H9 (cell line): ENCODE measurements around the gene FBXO24. TPM values are rescaled to one million over a fixed set of nuclear protein-coding genes. Genes with fewer than 3 reads are reported as not detected.

Experiments
- DNase-seq: peaks from one replicate; pipeline ENCODE4 v3.0.0-alpha.2; 2017
- H2AFZ ChIP-seq: one replicate; pipeline ENCODE4 v1.6.1; 2013; ENCODE audit warnings: mild to moderate bottlenecking, low read length, control low read depth, moderate library complexity
- H2AK5ac ChIP-seq: 2 replicates; pipeline ENCODE4 v1.6.1; 2013; ENCODE audit warnings: low read length, control low read depth, mixed read lengths; ENCODE audit not compliant: insufficient read length
- H2BK120ac ChIP-seq: one replicate; pipeline ENCODE4 v1.6.1; 2013; ENCODE audit warnings: low read depth, mild to moderate bottlenecking, low read length, control low read depth, inconsistent platforms; ENCODE audit not compliant: poor library complexity, severe bottlenecking
- H2BK12ac ChIP-seq: 2 replicates; pipeline ENCODE4 v1.6.1; 2013; ENCODE audit warnings: low read length, control low read depth, mixed read lengths, low read depth; ENCODE audit not compliant: insufficient read length
- H2BK15ac ChIP-seq: 2 replicates; pipeline ENCODE4 v1.6.1; 2013; ENCODE audit warnings: low read depth, low read length, control low read depth
- H2BK20ac ChIP-seq: one replicate; pipeline ENCODE4 v1.6.1; 2013; ENCODE audit warnings: low read depth, mild to moderate bottlenecking, low read length, control low read depth, inconsistent platforms; ENCODE audit not compliant: poor library complexity, severe bottlenecking
- H2BK5ac ChIP-seq: 2 replicates; pipeline ENCODE4 v1.6.1; 2013; ENCODE audit warnings: low read length, control low read depth, mixed read lengths; ENCODE audit not compliant: insufficient read length
- H3K14ac ChIP-seq: 2 replicates; pipeline ENCODE4 v1.6.1; 2013; ENCODE audit warnings: low read length, control low read depth; ENCODE audit not compliant: insufficient read depth
- H3K18ac ChIP-seq: 2 replicates; pipeline ENCODE4 v1.6.1; 2013; ENCODE audit warnings: low read depth, mild to moderate bottlenecking, mixed read lengths, low read length, control low read depth; ENCODE audit not compliant: insufficient read length
- H3K23ac ChIP-seq: 2 replicates; pipeline ENCODE4 v1.6.1; 2013; ENCODE audit warnings: low read length, control low read depth, mixed read lengths, low read depth; ENCODE audit not compliant: insufficient read length
- H3K23me2 ChIP-seq: 2 replicates; pipeline ENCODE4 v1.6.1; 2013; ENCODE audit warnings: low read depth, mild to moderate bottlenecking, mixed read lengths, low read length, control low read depth; ENCODE audit not compliant: insufficient read length, poor library complexity, severe bottlenecking
- H3K27ac ChIP-seq: 2 replicates; pipeline ENCODE4 v1.5.1; 2013; ENCODE audit warnings: low read length, control low read depth, mixed read lengths, low read depth; ENCODE audit not compliant: insufficient read length
- H3K27me3 ChIP-seq: 2 replicates; pipeline ENCODE4 v1.6.1; 2013; ENCODE audit warnings: low read length, control low read depth, inconsistent platforms; ENCODE audit not compliant: insufficient read depth
- H3K4ac ChIP-seq: 2 replicates; pipeline ENCODE4 v1.6.1; 2013; ENCODE audit warnings: low read depth, mild to moderate bottlenecking, control low read depth, inconsistent platforms, low read length, moderate library complexity
- H3K4me1 ChIP-seq: 2 replicates; pipeline ENCODE4 v1.6.1; 2013; ENCODE audit warnings: low read length, control low read depth, inconsistent platforms; ENCODE audit not compliant: insufficient read depth
- H3K4me2 ChIP-seq: 2 replicates; pipeline ENCODE4 v1.6.1; 2013; ENCODE audit warnings: low read length, control low read depth, mixed read lengths; ENCODE audit not compliant: insufficient read length, insufficient read depth
- H3K56ac ChIP-seq: 2 replicates; pipeline ENCODE4 v1.6.1; 2013; ENCODE audit warnings: low read depth, mild to moderate bottlenecking, mixed read lengths, low read length, control low read depth; ENCODE audit not compliant: insufficient read length
- H3K79me1 ChIP-seq: 2 replicates; pipeline ENCODE4 v1.6.1; 2013; ENCODE audit warnings: low read depth, mild to moderate bottlenecking, moderate library complexity, low read length, control low read depth, inconsistent platforms; ENCODE audit not compliant: insufficient read depth, poor library complexity, severe bottlenecking
- H3K79me2 ChIP-seq: 2 replicates; pipeline ENCODE4 v1.6.1; 2013; ENCODE audit warnings: low read length, control low read depth, inconsistent platforms; ENCODE audit not compliant: insufficient read depth
- H3K9ac ChIP-seq: 2 replicates; pipeline ENCODE4 v1.6.1; 2013; ENCODE audit warnings: low read length, control low read depth, mixed read lengths; ENCODE audit not compliant: insufficient read length; ENCODE audit errors: extremely low read depth
- H3K9me3 ChIP-seq: one replicate; pipeline ENCODE4 v1.6.1; 2013; ENCODE audit warnings: low read depth, low read length, inconsistent platforms; ENCODE audit not compliant: control insufficient read depth
- H3T11ph ChIP-seq: one replicate; pipeline ENCODE4 v1.6.1; 2013; ENCODE audit warnings: mild to moderate bottlenecking, low read length, control low read depth, inconsistent platforms
- H4K20me1 ChIP-seq: one replicate; pipeline ENCODE4 v1.6.1; 2013; ENCODE audit not compliant: control insufficient read depth, insufficient read length, insufficient read depth
- H4K5ac ChIP-seq: 2 replicates; pipeline ENCODE4 v1.6.1; 2013; ENCODE audit warnings: low read depth, mild to moderate bottlenecking, mixed read lengths, low read length, control low read depth; ENCODE audit not compliant: insufficient read length
- H4K8ac ChIP-seq: replicated peaks from 2 replicates; pipeline ENCODE4 v1.6.1; 2013; ENCODE audit warnings: low read length, control low read depth, mixed read lengths, low read depth; ENCODE audit not compliant: insufficient read length
- H4K91ac ChIP-seq: 2 replicates; pipeline ENCODE4 v1.6.1; 2013; ENCODE audit warnings: low read depth, mild to moderate bottlenecking, moderate library complexity, mixed read lengths, low read length, control low read depth; ENCODE audit not compliant: insufficient read length
- H3K27ac Mint-ChIP-seq, 3 experiments: 2 replicates in 2 of 3; 3 replicates in 1 of 3; pipeline ENCODE4 v1.8.0; 2020 to 2021; ENCODE audit warnings: mixed read lengths in 3 of 3, mild to moderate bottlenecking in 1 of 3, moderate library complexity in 1 of 3
- H3K27me3 Mint-ChIP-seq: 2 replicates; pipeline ENCODE4 v1.8.0; 2021; ENCODE audit warnings: low read depth, mild to moderate bottlenecking, moderate library complexity, mixed read lengths
- H3K36me3 Mint-ChIP-seq, 3 experiments: 2 replicates in 2 of 3; 3 replicates in 1 of 3; pipeline ENCODE4 v1.8.0; 2020 to 2021; ENCODE audit warnings: low read depth in 3 of 3, mixed read lengths in 3 of 3; ENCODE audit not compliant: insufficient read depth in 1 of 3
- H3K4me1 Mint-ChIP-seq, 2 experiments: 2 replicates each; pipeline ENCODE4 v1.8.0; 2020; ENCODE audit warnings: mixed read lengths in 2 of 2
- H3K4me3 Mint-ChIP-seq, 2 experiments: 2 replicates in 1 of 2; 3 replicates in 1 of 2; pipeline ENCODE4 v1.8.0; 2020 to 2021; ENCODE audit warnings: mild to moderate bottlenecking in 2 of 2, mixed read lengths in 2 of 2, moderate library complexity in 1 of 2
- H3K9me3 Mint-ChIP-seq, 2 experiments: 2 replicates in 1 of 2; 3 replicates in 1 of 2; pipeline ENCODE4 v1.8.0; 2020; ENCODE audit warnings: mild to moderate bottlenecking in 2 of 2, mixed read lengths in 2 of 2, moderate library complexity in 1 of 2
- WGBS: extraction: QIAGEN DNeasy Blood & Tissue Kit; methylation state at CpG from one replicate; pipeline ENCODE4 v1.1.7; 2013; ENCODE audit warnings: missing lambda C conversion rate, low lambda C conversion rate, mixed read lengths; ENCODE audit not compliant: insufficient read length; ENCODE audit errors: extremely low coverage; 5-methylcytosine and 5-hydroxymethylcytosine counted together
- total RNA-seq: library from RNA; stranded (reverse); gene quantifications from 2 replicates; pipeline ENCODE4 v1.2.1, GENCODE V29; 2021
- TF ChIP-seq, protein P1 (sequence below): fragments of 200-600 bp; sonication (generic); conservative IDR thresholded peaks from 3 replicates; pipeline ENCODE4 v1.8.0; 2021; ENCODE audit warnings: antibody characterized with exemption, mild to moderate bottlenecking

Gene FBXO24
- total RNA-seq, 1 experiment from 2014 or later = 0.85 TPM

DNA sequence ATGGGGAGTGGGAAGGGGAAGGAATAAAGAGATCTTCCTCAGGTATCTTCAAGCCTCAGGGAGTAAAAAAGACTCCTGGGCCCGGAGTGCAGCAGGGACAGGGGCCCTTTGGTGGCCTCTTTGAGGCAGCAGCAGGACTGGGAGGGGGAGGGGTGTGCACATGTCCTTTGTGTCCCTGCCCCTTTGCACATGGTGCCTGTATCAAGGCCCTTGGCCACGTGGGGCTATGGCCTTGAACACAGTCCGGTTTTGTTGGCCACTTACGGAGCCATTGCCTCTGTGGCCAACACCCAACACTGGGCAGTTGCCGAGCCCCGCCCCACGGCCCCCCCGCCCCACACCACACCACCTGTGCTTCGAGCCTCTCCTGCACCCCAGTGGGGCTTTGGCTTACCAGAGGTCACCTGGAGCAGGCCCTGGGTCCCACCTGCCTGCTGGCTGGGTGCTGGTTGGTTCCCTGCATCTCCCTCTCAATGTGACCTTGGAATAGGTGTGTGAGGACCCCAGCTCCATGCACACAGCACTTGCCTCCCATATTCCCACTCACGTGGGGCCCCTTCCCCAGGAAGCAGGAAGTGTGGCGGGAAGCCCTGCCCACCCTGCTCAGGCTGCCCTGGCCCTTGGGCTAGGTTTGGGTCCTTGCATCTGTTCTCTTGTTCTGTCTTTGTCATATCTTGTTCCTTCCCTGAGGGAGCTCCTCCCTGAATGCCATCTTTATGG, 17.8 kb upstream of the FBXO24 start:
- WGBS = no CpG with 5 or more reads among the region's 11 CpGs
- no peak overlapping the region for H3K23ac ChIP-seq
- no peak overlapping the region for H2AFZ ChIP-seq
- no peak overlapping the region for H2BK120ac ChIP-seq
- H3K9ac ChIP-seq = no peak overlapping the region
- no peaks in the 10 kb centered on the region for H3K9me3 ChIP-seq
- Mint-ChIP-seq H3K27ac (no peak overlapping the region), H3K27me3 (peaks cover 5% of the 10 kb centered on the region), H3K4me1 (peaks cover 34 to 43% of the 10 kb centered on the region in 2 experiments), H3K9me3 (peaks cover 0 to 2% of the 10 kb centered on the region in 2 experiments; a peak in 1 of 5 replicates), H3K4me3 (peak overlapping the region in 1 of 2 experiments; percentile 7; a peak in 1 of 5 replicates), H3K36me3 (peaks cover 0 to 4% (median 2%) of the 10 kb centered on the region in 3 experiments; a peak in 1 of 7 replicates)
- TF ChIP-seq, protein P1, sequence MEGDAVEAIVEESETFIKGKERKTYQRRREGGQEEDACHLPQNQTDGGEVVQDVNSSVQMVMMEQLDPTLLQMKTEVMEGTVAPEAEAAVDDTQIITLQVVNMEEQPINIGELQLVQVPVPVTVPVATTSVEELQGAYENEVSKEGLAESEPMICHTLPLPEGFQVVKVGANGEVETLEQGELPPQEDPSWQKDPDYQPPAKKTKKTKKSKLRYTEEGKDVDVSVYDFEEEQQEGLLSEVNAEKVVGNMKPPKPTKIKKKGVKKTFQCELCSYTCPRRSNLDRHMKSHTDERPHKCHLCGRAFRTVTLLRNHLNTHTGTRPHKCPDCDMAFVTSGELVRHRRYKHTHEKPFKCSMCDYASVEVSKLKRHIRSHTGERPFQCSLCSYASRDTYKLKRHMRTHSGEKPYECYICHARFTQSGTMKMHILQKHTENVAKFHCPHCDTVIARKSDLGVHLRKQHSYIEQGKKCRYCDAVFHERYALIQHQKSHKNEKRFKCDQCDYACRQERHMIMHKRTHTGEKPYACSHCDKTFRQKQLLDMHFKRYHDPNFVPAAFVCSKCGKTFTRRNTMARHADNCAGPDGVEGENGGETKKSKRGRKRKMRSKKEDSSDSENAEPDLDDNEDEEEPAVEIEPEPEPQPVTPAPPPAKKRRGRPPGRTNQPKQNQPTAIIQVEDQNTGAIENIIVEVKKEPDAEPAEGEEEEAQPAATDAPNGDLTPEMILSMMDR = no peak
- no peak overlapping the region for H3K27ac ChIP-seq
- no peak overlapping the region for H3K18ac ChIP-seq
- H2BK5ac ChIP-seq = no peak overlapping the region
- no peak overlapping the region for H3K4me2 ChIP-seq
- no peaks in the 10 kb centered on the region for H3K79me2 ChIP-seq
- no peaks in the 10 kb centered on the region for H4K20me1 ChIP-seq
- no peaks in the 10 kb centered on the region for H3K27me3 ChIP-seq
- H3K4ac ChIP-seq = no peak overlapping the region
- H3T11ph ChIP-seq = no peak overlapping the region
- H2BK12ac ChIP-seq = no peak overlapping the region
- no peak overlapping the region for H3K56ac ChIP-seq
- no peak overlapping the region for H2BK20ac ChIP-seq
- DNase-seq = peak; percentile 25
- H3K79me1 ChIP-seq = no peaks in the 10 kb centered on the region
- H3K14ac ChIP-seq = no peak overlapping the region
- no peak overlapping the region for H2BK15ac ChIP-seq
- H4K8ac ChIP-seq = no peak overlapping the region
- peaks cover 9% of the 10 kb centered on the region for H3K23me2 ChIP-seq
- H4K5ac ChIP-seq = no peak overlapping the region
- H3K4me1 ChIP-seq = peaks cover 9% of the 10 kb centered on the region; the same call in 1 of the 2 replicates
- H2AK5ac ChIP-seq = no peak overlapping the region
- no peak overlapping the region for H4K91ac ChIP-seq
